ENCODE data around the gene SAFB2. TPM values are rescaled to one million over a fixed set of nuclear protein-coding genes. Genes with fewer than 3 reads are reported as not detected.

Gene SAFB2
- total and polyA plus RNA-seq, 10 of the 15 experiments (the other 5 are each of a cell fraction or from before 2014, with no cell fraction given): 4.5 to 89.2 (median 42.9) TPM

GRCh38 chr19:5575590-5575989 is 47.0 kb downstream of the SAFB2 start:
- TF ChIP-seq YY1 (IDR thresholded peaks at IDR 0.05; ENCODE audit: low read depth, low read length) (no peak), TCF3 (IDR thresholded peaks at IDR 0.05; ENCODE audit: borderline replicate concordance, insufficient read depth, low read depth, low read length) (no peak), KAT2A (conservative IDR thresholded peaks at IDR 0.05; ENCODE audit: control insufficient read depth, low read depth, low read length) (no peak), ATF2 (IDR thresholded peaks at IDR 0.05; ENCODE audit: low read length) (no peak), RFX5 (IDR thresholded peaks at IDR 0.05; ENCODE audit: low read depth, low read length) (no peak), TARDBP (IDR thresholded peaks at IDR 0.05; ENCODE audit: borderline replicate concordance) (no peak), IKZF1 (conservative IDR thresholded peaks at IDR 0.05) (no peak), EZH2 (IDR thresholded peaks at IDR 0.05; ENCODE audit: borderline replicate concordance, control insufficient read depth, low read depth, low read length) (no peak)
- TF ChIP-seq, protein P1, sequence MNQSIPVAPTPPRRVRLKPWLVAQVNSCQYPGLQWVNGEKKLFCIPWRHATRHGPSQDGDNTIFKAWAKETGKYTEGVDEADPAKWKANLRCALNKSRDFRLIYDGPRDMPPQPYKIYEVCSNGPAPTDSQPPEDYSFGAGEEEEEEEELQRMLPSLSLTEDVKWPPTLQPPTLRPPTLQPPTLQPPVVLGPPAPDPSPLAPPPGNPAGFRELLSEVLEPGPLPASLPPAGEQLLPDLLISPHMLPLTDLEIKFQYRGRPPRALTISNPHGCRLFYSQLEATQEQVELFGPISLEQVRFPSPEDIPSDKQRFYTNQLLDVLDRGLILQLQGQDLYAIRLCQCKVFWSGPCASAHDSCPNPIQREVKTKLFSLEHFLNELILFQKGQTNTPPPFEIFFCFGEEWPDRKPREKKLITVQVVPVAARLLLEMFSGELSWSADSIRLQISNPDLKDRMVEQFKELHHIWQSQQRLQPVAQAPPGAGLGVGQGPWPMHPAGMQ (IDR thresholded peaks at IDR 0.05; ENCODE audit: borderline replicate concordance): no peak
- TF ChIP-seq, protein P2, sequence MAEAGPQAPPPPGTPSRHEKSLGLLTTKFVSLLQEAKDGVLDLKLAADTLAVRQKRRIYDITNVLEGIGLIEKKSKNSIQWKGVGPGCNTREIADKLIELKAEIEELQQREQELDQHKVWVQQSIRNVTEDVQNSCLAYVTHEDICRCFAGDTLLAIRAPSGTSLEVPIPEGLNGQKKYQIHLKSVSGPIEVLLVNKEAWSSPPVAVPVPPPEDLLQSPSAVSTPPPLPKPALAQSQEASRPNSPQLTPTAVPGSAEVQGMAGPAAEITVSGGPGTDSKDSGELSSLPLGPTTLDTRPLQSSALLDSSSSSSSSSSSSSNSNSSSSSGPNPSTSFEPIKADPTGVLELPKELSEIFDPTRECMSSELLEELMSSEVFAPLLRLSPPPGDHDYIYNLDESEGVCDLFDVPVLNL (IDR thresholded peaks at IDR 0.05; ENCODE audit: low read depth, low read length): no peak
- RAD21 ChIA-PET (ENCODE audit: unreplicated experiment): no interaction called here
- SMC1A ChIA-PET (ENCODE audit: uncharacterized antibody, unreplicated experiment): no interaction called here
- FAIRE-seq (no peak), ATAC-seq (no peak), DNase-seq (ENCODE audit: low read depth, low spot score) (no peak)
- H3K27me3 ChIP-seq (replicated peaks in 1 of 2; ENCODE audit: control insufficient read depth in 2 of 2, insufficient read depth in 2 of 2, low read length in 1 of 2): no peaks in the 10 kb centered on the region
- POLR2A ChIA-PET: no interaction called here
- no peaks in the 10 kb centered on the region; a peak in 1 of 4 replicates for H3K36me3 ChIP-seq (ENCODE audit: control insufficient read depth in 2 of 2, insufficient read depth in 2 of 2, low read length in 1 of 2)
- H3K9ac ChIP-seq (ENCODE audit: control insufficient read depth, insufficient read depth, low read length): no peak overlapping the region
- BruUV-seq (replicated peaks): no TSS peak
- H3K4me1 ChIP-seq (ENCODE audit: control insufficient read depth, insufficient read depth, low read length): no peaks in the 10 kb centered on the region
- CTCF ChIA-PET: interaction anchor here (0.6 kb wide), 1 partner anchor 108 kb away, joined by 5 read pairs; no protein-coding TSS in a partner anchor
- H4K20me1 ChIP-seq (ENCODE audit: control insufficient read depth, insufficient read depth): no peaks in the 10 kb centered on the region
- WGBS (ENCODE audit: insufficient coverage, insufficient replicate concordance, low lambda C conversion rate, missing lambda C conversion rate): 52% methylated on average over 6 of the region's 6 CpGs
- in situ Hi-C loops (cut with MboI): loop anchor here (5.0 kb wide), 1 partner anchor 518 kb away; no protein-coding TSS in a partner anchor
- intact Hi-C loops (cut with micrococcal nuclease; ENCODE audit: unreplicated experiment): no loop called here
- no peak overlapping the region for H3K27ac ChIP-seq (ENCODE audit: control insufficient read depth, insufficient read depth)
- H3K79me2 ChIP-seq (ENCODE audit: control insufficient read depth, insufficient read depth, low read length): no peaks in the 10 kb centered on the region
- H3K4me2 ChIP-seq (ENCODE audit: control insufficient read depth, insufficient read depth): no peak overlapping the region
- no peaks in the 10 kb centered on the region for H3K9me3 ChIP-seq (replicated peaks; ENCODE audit: control insufficient read depth, insufficient read depth, low read length)
- no peak overlapping the region for H3K4me3 ChIP-seq
- no peak overlapping the region for H2AFZ ChIP-seq (ENCODE audit: control insufficient read depth, low read depth, low read length)
